ENCODE data around the gene BCAS1. TPM values are rescaled to one million over a fixed set of nuclear protein-coding genes. Genes with fewer than 3 reads are reported as not detected.

Gene BCAS1
- total RNA-seq, 1 donor, result not detected

GRCh38 chr20:53989401-53989800 is 81.0 kb downstream of the BCAS1 start:
- H4K20me1 ChIP-seq (ENCODE audit: insufficient read depth, low read length), result no peaks in the 10 kb centered on the region
- H3K4me3 ChIP-seq (ENCODE audit: insufficient read depth, low read length), result no peak overlapping the region
- no peaks in the 10 kb centered on the region for H3K79me2 ChIP-seq (ENCODE audit: insufficient read depth, low read length)
- no peak for DNase-seq (ENCODE audit: insufficient read length, low spot score, missing footprints)
- H3K27ac ChIP-seq (ENCODE audit: low read depth, low read length), result no peak overlapping the region
- TF ChIP-seq CTCF (IDR thresholded peaks at IDR 0.05; ENCODE audit: extremely low read depth, low read depth, low read length), result no peak
- H3K4me2 ChIP-seq (ENCODE audit: insufficient read depth, low read length), result no peak overlapping the region
- peaks cover 9% of the 10 kb centered on the region for H3K4me1 ChIP-seq (ENCODE audit: insufficient read depth, low read length)
- H3K27me3 ChIP-seq (ENCODE audit: insufficient read depth, low read length), result peaks cover 7% of the 10 kb centered on the region
- no peaks in the 10 kb centered on the region for H3K36me3 ChIP-seq (ENCODE audit: insufficient read depth, low read length)
- H2AFZ ChIP-seq (ENCODE audit: low read length), result no peak overlapping the region
- H3K9me3 ChIP-seq (ENCODE audit: low read depth, low read length), result no peaks in the 10 kb centered on the region

GRCh38 chr20:53986037-53986650 is 84.2 kb downstream of the BCAS1 start:
- no peak overlapping the region for H2AFZ ChIP-seq (ENCODE audit: low read length)
- peaks cover 13% of the 10 kb centered on the region for H3K4me1 ChIP-seq (ENCODE audit: insufficient read depth, low read length)
- no peak for TF ChIP-seq CTCF (IDR thresholded peaks at IDR 0.05; ENCODE audit: extremely low read depth, low read depth, low read length)
- H3K27ac ChIP-seq (ENCODE audit: low read depth, low read length), result no peak overlapping the region
- no peak overlapping the region for H3K4me2 ChIP-seq (ENCODE audit: insufficient read depth, low read length)
- H3K27me3 ChIP-seq (ENCODE audit: insufficient read depth, low read length), result no peaks in the 10 kb centered on the region
- H3K36me3 ChIP-seq (ENCODE audit: insufficient read depth, low read length), result no peaks in the 10 kb centered on the region
- H3K9me3 ChIP-seq (ENCODE audit: low read depth, low read length), result no peaks in the 10 kb centered on the region
- no peaks in the 10 kb centered on the region for H4K20me1 ChIP-seq (ENCODE audit: insufficient read depth, low read length)
- H3K79me2 ChIP-seq (ENCODE audit: insufficient read depth, low read length), result no peaks in the 10 kb centered on the region
- no peak for DNase-seq (ENCODE audit: insufficient read length, low spot score, missing footprints)
- H3K4me3 ChIP-seq (ENCODE audit: insufficient read depth, low read length), result no peak overlapping the region

GRCh38 chr20:53985150-53985518 is 85.3 kb downstream of the BCAS1 start:
- Histone ChIP-seq H3K27me3 (ENCODE audit: insufficient read depth, low read length) (no peaks in the 10 kb centered on the region), H3K79me2 (ENCODE audit: insufficient read depth, low read length) (no peaks in the 10 kb centered on the region), H3K4me2 (ENCODE audit: insufficient read depth, low read length) (peak overlapping the region; percentile 57), H2AFZ (ENCODE audit: low read length) (no peak overlapping the region), H4K20me1 (ENCODE audit: insufficient read depth, low read length) (no peaks in the 10 kb centered on the region), H3K9me3 (ENCODE audit: low read depth, low read length) (no peaks in the 10 kb centered on the region), H3K4me3 (ENCODE audit: insufficient read depth, low read length) (no peak overlapping the region), H3K27ac (ENCODE audit: low read depth, low read length) (peak overlapping the region; percentile 58), H3K36me3 (ENCODE audit: insufficient read depth, low read length) (no peaks in the 10 kb centered on the region), H3K4me1 (ENCODE audit: insufficient read depth, low read length) (peaks cover 13% of the 10 kb centered on the region)
- DNase-seq (ENCODE audit: insufficient read length, low spot score, missing footprints), result no peak
- no peak for TF ChIP-seq CTCF (IDR thresholded peaks at IDR 0.05; ENCODE audit: extremely low read depth, low read depth, low read length)

- Histone ChIP-seq H3K4me2 (ENCODE audit: insufficient read depth, low read length) (peak overlapping the region; percentile 57), H2AFZ (ENCODE audit: low read length) (peak overlapping the region; percentile 27), H3K4me1 (ENCODE audit: insufficient read depth, low read length) (peaks cover 13% of the 10 kb centered on the region), H3K79me2 (ENCODE audit: insufficient read depth, low read length) (no peaks in the 10 kb centered on the region), H3K36me3 (ENCODE audit: insufficient read depth, low read length) (no peaks in the 10 kb centered on the region), H3K27ac (ENCODE audit: low read depth, low read length) (peak overlapping the region; percentile 58), H3K9me3 (ENCODE audit: low read depth, low read length) (no peaks in the 10 kb centered on the region), H4K20me1 (ENCODE audit: insufficient read depth, low read length) (no peaks in the 10 kb centered on the region), H3K27me3 (ENCODE audit: insufficient read depth, low read length) (no peaks in the 10 kb centered on the region), H3K4me3 (ENCODE audit: insufficient read depth, low read length) (peak overlapping the region; percentile 15)
- no peak for TF ChIP-seq CTCF (IDR thresholded peaks at IDR 0.05; ENCODE audit: extremely low read depth, low read depth, low read length)
- DNase-seq (ENCODE audit: insufficient read length, low spot score, missing footprints), result peak; percentile 57
These were observed 85.8 kb downstream of the BCAS1 start for GRCh38 chr20:53984356-53985149.

Measured in osteoblast (primary cell).